ENCODE data around the gene ELF4. TPM values are rescaled to one million over a fixed set of nuclear protein-coding genes. Genes with fewer than 3 reads are reported as not detected.
A peak's percentile ranks its signal among the peaks of the same experiment; 100 is the strongest.

ELF4 gene
- total RNA-seq, 1 donor: 16.4 TPM

GRCh38 chrX:130144509-130144908 is 34.2 kb upstream of the ELF4 start:
- DNase-seq (ENCODE audit: low read depth): peak; percentile 80
- no peak overlapping the region for H3K4me3 ChIP-seq (ENCODE audit: low read depth, low read length)
- peak; percentile 14 for TF ChIP-seq CTCF (IDR thresholded peaks at IDR 0.05; ENCODE audit: insufficient read depth, low read depth, low read length)

GRCh38 chrX:130139474-130140201 is 29.3 kb upstream of the ELF4 start:
- no peak for TF ChIP-seq CTCF (IDR thresholded peaks at IDR 0.05; ENCODE audit: insufficient read depth, low read depth, low read length)
- DNase-seq (ENCODE audit: low read depth): no peak
- no peak overlapping the region for H3K4me3 ChIP-seq (ENCODE audit: low read depth, low read length)

- DNase-seq (ENCODE audit: low read depth): no peak
- no peak overlapping the region for H3K4me3 ChIP-seq (ENCODE audit: low read depth, low read length)
- no peak for TF ChIP-seq CTCF (IDR thresholded peaks at IDR 0.05; ENCODE audit: insufficient read depth, low read depth, low read length)
Measured at GRCh38 chrX:130136961-130137360, 26.7 kb upstream of the ELF4 start.

GRCh38 chrX:130136496-130136895 is 26.2 kb upstream of the ELF4 start:
- H3K4me3 ChIP-seq (ENCODE audit: low read depth, low read length): no peak overlapping the region
- TF ChIP-seq CTCF (IDR thresholded peaks at IDR 0.05; ENCODE audit: insufficient read depth, low read depth, low read length): no peak
- DNase-seq (ENCODE audit: low read depth): no peak

GRCh38 chrX:130130990-130131389 is 20.7 kb upstream of the ELF4 start:
- no peak for DNase-seq (ENCODE audit: low read depth)
- H3K4me3 ChIP-seq (ENCODE audit: low read depth, low read length): no peak overlapping the region
- TF ChIP-seq CTCF (IDR thresholded peaks at IDR 0.05; ENCODE audit: insufficient read depth, low read depth, low read length): no peak

- TF ChIP-seq CTCF (IDR thresholded peaks at IDR 0.05; ENCODE audit: insufficient read depth, low read depth, low read length): no peak
- no peak overlapping the region for H3K4me3 ChIP-seq (ENCODE audit: low read depth, low read length)
- peak; percentile 97 for DNase-seq (ENCODE audit: low read depth)
Measured at GRCh38 chrX:130125091-130125874, 15.0 kb upstream of the ELF4 start.

All from fibroblast of villous mesenchyme (primary cell).